Germinal center (tissue), 1 donor: ENCODE measurements around the gene ZBTB7B.

Experiments
- DNase-seq: peaks from one replicate; pipeline ENCODE4 v3.0.0; 2012; ENCODE audit warnings: mixed read lengths, low spot score

ZBTB7B gene

DNA sequence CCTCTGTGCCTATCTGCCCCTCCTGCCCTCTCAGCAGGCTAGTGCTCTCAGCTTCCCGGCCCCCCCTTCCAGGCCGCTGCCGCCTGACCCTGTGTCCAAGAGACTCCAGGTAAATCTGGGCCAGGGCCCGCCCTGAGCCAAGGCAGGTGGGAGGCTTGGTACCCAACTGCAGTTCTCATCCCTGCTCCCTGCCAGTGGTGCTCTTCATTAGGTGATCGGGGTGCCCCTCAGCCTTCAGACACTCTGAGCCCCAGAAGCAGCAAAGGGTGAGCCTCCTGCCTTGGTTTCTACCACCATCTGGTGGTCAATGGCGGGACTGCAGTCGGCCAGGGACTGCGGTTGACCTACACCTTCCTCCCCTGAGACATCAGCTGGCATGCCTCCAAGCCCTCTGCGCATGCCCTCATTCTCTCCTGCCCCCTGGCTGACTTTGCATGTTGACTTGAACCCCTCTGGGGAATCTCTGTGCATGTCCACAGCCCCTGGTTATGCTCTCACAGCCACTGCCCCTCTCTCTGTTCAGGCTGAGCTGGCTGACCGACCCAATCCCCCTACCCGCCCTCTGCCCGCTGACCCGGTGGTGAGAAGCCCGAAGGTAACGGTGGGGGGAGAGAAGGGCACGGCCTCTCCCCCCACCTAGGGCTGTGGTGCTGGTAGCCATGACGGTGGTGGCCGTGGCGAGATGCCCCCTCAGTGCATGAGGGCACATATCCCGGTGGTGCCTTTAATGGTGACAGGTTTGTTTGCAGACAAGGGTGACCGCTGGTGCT is 59.0 kb downstream of the ZBTB7B start:
- peak; percentile 95 for DNase-seq

DNA sequence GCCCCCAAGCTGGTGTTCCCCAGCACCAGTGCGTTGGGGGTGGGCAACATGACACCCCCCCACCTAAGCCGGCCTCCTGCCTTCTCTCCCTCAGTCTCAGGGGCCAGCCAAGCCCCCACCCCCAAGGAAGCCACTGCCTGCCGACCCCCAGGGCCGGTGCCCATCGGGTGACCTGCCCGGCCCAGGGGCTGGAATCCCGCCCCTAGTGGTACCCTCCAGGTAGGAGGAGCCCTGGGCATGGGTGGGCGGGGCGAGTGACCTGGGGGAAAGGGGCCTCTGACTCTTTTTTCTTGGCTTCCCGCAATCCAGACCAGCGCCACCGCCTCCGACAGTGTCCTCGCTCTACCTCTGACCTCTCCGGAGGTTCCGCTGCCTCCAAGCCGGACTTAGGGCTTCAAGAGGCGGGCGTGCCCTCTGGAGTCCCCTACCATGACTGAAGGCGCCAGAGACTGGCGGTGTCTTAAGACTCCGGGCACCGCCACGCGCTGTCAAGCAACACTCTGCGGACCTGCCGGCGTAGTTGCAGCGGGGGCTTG is 59.6 kb downstream of the ZBTB7B start:
- DNase-seq, result no peak

DNA sequence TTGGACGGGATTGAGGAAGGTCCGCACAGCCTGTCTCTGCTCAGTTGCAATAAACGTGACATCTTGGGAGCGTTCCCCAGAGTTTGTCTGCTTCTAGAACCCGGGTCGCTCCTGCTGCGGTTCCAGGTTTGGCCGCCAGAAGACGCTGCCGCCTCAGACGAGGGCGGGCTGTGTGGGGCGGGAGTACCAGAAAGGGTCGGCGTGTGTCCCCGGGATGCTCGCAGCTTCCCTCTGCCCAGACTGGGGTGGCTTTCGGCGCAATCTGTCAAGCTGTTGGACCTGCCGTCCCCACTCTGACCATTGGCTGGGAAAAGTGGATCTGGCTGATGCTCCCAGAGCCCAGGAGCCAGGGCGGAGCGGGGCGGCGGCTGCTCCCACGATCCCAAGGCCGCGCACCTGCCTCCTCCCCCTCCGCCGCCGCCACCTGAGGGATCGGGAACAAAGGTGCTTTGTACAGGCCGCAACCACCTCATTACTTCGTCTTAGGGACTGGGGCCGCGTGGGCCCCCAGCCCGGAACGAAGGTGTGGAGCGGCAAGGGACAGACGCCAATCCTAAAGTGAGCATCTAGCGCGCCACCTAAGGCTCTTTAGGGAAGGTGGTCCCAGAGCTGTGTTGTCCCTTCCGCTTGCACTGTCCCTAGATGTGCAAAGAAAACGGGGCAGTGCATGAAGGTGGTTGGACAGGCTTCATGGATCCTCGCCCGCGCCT is 60.3 kb downstream of the ZBTB7B start:
- peak; percentile 79 for DNase-seq

DNA sequence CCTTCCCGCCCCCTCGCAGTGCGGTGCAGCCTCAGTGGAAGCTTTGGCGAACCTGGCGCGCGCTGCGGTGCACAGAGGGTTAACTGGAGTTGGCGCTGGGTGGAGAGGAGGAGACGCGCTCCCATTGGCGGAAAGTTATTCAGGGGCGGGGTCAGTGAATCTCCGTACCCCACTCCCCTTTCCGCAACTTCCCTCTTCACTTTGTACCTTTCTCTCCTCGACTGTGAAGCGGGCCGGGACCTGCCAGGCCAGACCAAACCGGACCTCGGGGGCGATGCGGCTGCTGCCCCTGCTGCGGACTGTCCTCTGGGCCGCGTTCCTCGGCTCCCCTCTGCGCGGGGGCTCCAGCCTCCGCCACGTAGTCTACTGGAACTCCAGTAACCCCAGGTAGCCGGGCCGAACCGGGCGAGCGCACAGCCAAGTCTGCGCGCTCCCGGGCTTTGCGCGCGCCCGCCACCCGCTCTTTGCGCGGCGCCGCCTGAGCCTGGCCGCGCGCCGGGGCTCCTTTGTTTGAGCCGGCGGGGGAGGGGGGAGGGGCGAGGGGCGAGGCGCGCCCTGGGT is 61.0 kb downstream of the ZBTB7B start, which contains the start of gene EFNA4:
EFNA4 (plus strand) TSS at position 191 of the 561 bp plus-strand sequence; CDS start at position 275, 84 bp downstream.
- peak; percentile 94 for DNase-seq

DNA sequence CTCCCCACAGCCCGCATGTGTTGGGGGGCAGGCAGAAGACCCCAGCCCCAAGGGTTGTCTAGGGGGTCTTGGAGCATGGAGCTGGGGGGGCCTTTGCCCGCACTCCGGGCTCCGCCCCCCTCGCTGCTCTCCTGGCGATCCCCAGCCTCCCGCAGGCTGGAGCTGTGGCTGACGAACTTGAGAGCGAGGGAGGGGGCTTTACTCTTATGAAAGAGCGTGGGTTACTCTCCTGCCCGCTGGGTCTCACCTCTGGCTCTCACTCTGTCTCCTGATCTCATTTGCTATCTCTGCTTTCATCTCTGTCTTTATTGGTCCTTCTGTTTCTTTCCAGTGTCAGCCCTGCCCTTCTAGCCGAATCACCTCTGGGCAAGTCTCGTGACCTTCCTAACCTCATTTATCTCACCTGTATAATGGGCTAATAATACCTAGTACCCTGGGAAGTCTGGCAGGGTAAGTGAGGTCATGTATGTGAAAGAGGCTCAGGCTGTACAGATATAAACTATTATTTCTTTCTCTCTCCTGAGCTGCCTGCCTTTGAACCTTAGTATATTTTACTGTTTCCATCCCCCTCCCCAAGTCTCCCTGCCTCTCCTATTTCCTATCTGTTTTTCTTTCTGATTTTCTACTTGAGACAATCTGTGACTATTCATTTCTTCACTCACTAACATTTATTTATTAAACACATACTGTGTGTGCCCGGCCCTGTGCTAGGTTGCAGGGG is 61.7 kb downstream of the ZBTB7B start:
- no peak for DNase-seq

DNA sequence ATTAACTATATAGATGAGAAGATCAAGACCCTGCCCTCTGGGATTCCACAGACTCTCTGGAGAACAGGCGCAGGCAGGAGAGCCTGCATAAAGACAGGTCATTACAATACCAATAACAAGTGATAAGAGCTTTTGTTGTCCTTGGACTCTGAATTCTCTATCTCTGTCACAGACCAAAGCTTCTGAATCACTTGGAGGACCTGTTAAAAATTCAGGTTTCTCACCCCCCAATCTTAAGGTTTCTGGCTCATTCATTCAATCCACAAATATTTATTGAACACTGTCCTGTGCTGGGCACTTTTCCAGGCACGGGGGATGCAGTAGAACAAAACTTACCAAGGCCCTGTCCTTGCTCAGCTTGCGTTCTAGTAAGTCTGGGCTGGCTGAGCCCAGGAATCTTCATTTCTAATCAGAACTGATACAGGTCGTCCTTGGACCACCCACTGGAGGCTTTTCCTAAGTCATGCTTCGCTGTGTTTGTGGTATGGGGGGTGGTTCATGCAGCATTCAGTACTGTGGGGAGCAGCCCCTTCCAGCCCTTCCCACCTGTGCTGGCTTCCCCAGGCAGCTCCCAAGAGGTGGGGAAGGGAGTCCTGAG is 62.3 kb downstream of the ZBTB7B start:
- no peak for DNase-seq

DNA sequence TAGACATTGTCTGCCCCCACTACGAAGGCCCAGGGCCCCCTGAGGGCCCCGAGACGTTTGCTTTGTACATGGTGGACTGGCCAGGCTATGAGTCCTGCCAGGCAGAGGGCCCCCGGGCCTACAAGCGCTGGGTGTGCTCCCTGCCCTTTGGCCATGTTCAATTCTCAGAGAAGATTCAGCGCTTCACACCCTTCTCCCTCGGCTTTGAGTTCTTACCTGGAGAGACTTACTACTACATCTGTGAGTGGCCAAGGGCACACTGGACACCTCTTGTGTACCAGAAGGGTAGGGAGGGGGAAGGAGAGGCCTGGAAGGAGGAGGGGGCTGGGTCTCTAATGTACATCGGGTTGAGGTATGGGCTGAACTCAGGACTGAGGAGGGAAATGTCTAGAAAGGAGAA is 64.2 kb downstream of the ZBTB7B start:
- no peak for DNase-seq
